HG03175 (cell line): ENCODE results near the gene FHOD3.
A peak's percentile ranks its signal among the peaks of the same experiment; 100 is the strongest.
"Not testable (repeated sequence)": the region's sequence is repeated elsewhere in the genome, so short reads cannot be mapped to it uniquely, and the experiment has no call there.

Experiments
- ATAC-seq: cut with Tn5 transposase; IDR thresholded peaks from one replicate; pipeline ENCODE4 v1.9.1; 2021; ENCODE audit warnings: mild to moderate bottlenecking, moderate library complexity; ENCODE audit not compliant: unreplicated experiment

Gene FHOD3

GRCh38 chr18:36441426-36442240 lies 144.1 kb downstream of the FHOD3 start:
- ATAC-seq: peak; percentile 43

GRCh38 chr18:36442717-36443116 lies 145.2 kb downstream of the FHOD3 start:
- no peak for ATAC-seq

GRCh38 chr18:36446059-36446458 lies 148.5 kb downstream of the FHOD3 start:
- no peak for ATAC-seq

GRCh38 chr18:36448384-36449290 lies 151.1 kb downstream of the FHOD3 start:
- no peak for ATAC-seq

- ATAC-seq: no peak
Observed at GRCh38 chr18:36449451-36449850, 151.9 kb downstream of the FHOD3 start.

- no peak for ATAC-seq
Observed at GRCh38 chr18:36450264-36450663, 152.8 kb downstream of the FHOD3 start.

- no peak for ATAC-seq
Observed at GRCh38 chr18:36451454-36452251, 154.1 kb downstream of the FHOD3 start.

- ATAC-seq: no peak
Observed at GRCh38 chr18:36454245-36454644, 156.7 kb downstream of the FHOD3 start.

- ATAC-seq: no peak
Observed at GRCh38 chr18:36454848-36455458, 157.4 kb downstream of the FHOD3 start.

- no peak for ATAC-seq
Observed at GRCh38 chr18:36455931-36456330, 158.4 kb downstream of the FHOD3 start.

- ATAC-seq: no peak
Observed at GRCh38 chr18:36456622-36457021, 159.1 kb downstream of the FHOD3 start.

- no peak for ATAC-seq
Observed at GRCh38 chr18:36457683-36458082, 160.2 kb downstream of the FHOD3 start.

GRCh38 chr18:36458306-36458705 lies 160.8 kb downstream of the FHOD3 start:
- no peak for ATAC-seq

GRCh38 chr18:36459203-36459602 lies 161.7 kb downstream of the FHOD3 start:
- ATAC-seq: no peak

- ATAC-seq: no peak
Observed at GRCh38 chr18:36459786-36460185, 162.3 kb downstream of the FHOD3 start.

- no peak for ATAC-seq
Observed at GRCh38 chr18:36460324-36460850, 162.9 kb downstream of the FHOD3 start.

- ATAC-seq: no peak
Observed at GRCh38 chr18:36460854-36461253, 163.3 kb downstream of the FHOD3 start.

GRCh38 chr18:36461551-36461987 lies 164.1 kb downstream of the FHOD3 start:
- ATAC-seq: no peak

- ATAC-seq: not testable (repeated sequence)
Observed at GRCh38 chr18:36463516-36463915, 166.0 kb downstream of the FHOD3 start.

GRCh38 chr18:36464126-36464651 lies 166.7 kb downstream of the FHOD3 start:
- ATAC-seq: no peak
